ENCODE data around the gene DOP1B. TPM values are rescaled to one million over a fixed set of nuclear protein-coding genes. Genes with fewer than 3 reads are reported as not detected.
A peak's percentile ranks its signal among the peaks of the same experiment; 100 is the strongest.

Gene DOP1B
- total and polyA plus RNA-seq, 2 of the 4 experiments (the other 2 are of a cell fraction), result 8.8 to 13.0 TPM

GRCh38 chr21:36193200-36193599, 36.6 kb downstream of the DOP1B start:
- no peak overlapping the region for H2BK15ac ChIP-seq (ENCODE audit: low read depth, low read length)
- CTCF ChIA-PET, result no interaction called here
- DNase-seq, result peak; percentile 17

More at GRCh38 chr21:36193200-36193599, 36.6 kb downstream of the DOP1B start:
- H3K18ac ChIP-seq (ENCODE audit: low read depth, low read length), result no peak overlapping the region
- dilution Hi-C loops (cut with HindIII; ENCODE audit: low sequenced_read_pairs, unreplicated experiment), result no loop called here
- H3K4ac ChIP-seq (ENCODE audit: low read depth, low read length), result no peak overlapping the region
- TF ChIP-seq FOS (IDR thresholded peaks at IDR 0.05; ENCODE audit: low read depth, low read length) (no peak), MXI1 (IDR thresholded peaks at IDR 0.05; ENCODE audit: borderline replicate concordance, low read depth, low read length) (no peak), RAD21 (IDR thresholded peaks at IDR 0.05; ENCODE audit: low read length) (no peak), RFX5 (IDR thresholded peaks at IDR 0.05; ENCODE audit: low read depth, low read length) (no peak), CTCF (conservative IDR thresholded peaks at IDR 0.05; ENCODE audit: low read depth, low read length) (no peak), CHD1 (IDR thresholded peaks at IDR 0.05; ENCODE audit: low read depth, low read length) (no peak), CEBPB (IDR thresholded peaks at IDR 0.05; ENCODE audit: low read depth, low read length) (no peak), POLR2A (IDR thresholded peaks at IDR 0.05; ENCODE audit: low read depth, low read length) (no peak), RCOR1 (IDR thresholded peaks at IDR 0.05; ENCODE audit: insufficient replicate concordance, low read length) (no peak), ELK1 (IDR thresholded peaks at IDR 0.05; ENCODE audit: borderline replicate concordance, low read depth, low read length) (no peak), USF2 (IDR thresholded peaks at IDR 0.05; ENCODE audit: low read depth, low read length) (no peak), MAFK (IDR thresholded peaks at IDR 0.05; ENCODE audit: low read depth, low read length) (no peak), BHLHE40 (IDR thresholded peaks at IDR 0.05; ENCODE audit: low read depth, low read length) (no peak), NFE2L2 (IDR thresholded peaks at IDR 0.05; ENCODE audit: low read depth, low read length) (no peak), SMC3 (IDR thresholded peaks at IDR 0.05; ENCODE audit: low read depth, low read length) (no peak)
- H2BK20ac ChIP-seq (ENCODE audit: low read depth, low read length), result no peak overlapping the region
- no peak overlapping the region for H3K56ac ChIP-seq (ENCODE audit: extremely low read depth, insufficient read depth, low read length)
- no peaks in the 10 kb centered on the region; the same call in 1 of the 2 replicates for H3K36me3 ChIP-seq (ENCODE audit: control insufficient read depth, insufficient read depth, low read length)
- H3K27ac ChIP-seq (ENCODE audit: insufficient read depth, low read length), result no peak overlapping the region
- no peak overlapping the region for H2AFZ ChIP-seq (replicated peaks; ENCODE audit: low read length, poor library complexity)
- peaks cover 3% of the 10 kb centered on the region; the same call in 1 of the 2 replicates for H3K9me1 ChIP-seq (ENCODE audit: insufficient read depth, low read length)
- H2AK5ac ChIP-seq (ENCODE audit: low read depth, low read length), result no peak overlapping the region
- no peak overlapping the region for H2AK9ac ChIP-seq (replicated peaks; ENCODE audit: low read depth, low read length, poor library complexity)
- no TSS peak for BruUV-seq (replicated peaks)
- no peak overlapping the region for H3K9ac ChIP-seq (ENCODE audit: low read depth, low read length)
- H4K5ac ChIP-seq (ENCODE audit: low read depth, low read length), result no peak overlapping the region
- no peaks in the 10 kb centered on the region for H3K9me3 ChIP-seq (ENCODE audit: control insufficient read depth, insufficient read depth, low read length)
- in situ Hi-C loops (cut with MboI; ENCODE audit: low sequenced_read_pairs), result no loop called here
- no peak overlapping the region for H2BK120ac ChIP-seq (ENCODE audit: low read depth, low read length)
- H3K4me3 ChIP-seq (ENCODE audit: insufficient read depth, low read depth, low read length), result no peak overlapping the region
- no peak overlapping the region for H3K23ac ChIP-seq (ENCODE audit: low read depth, low read length)
- H3K4me2 ChIP-seq (ENCODE audit: low read depth, low read length), result no peak overlapping the region
- peaks cover 3% of the 10 kb centered on the region; the same call in 1 of the 2 replicates for H3K4me1 ChIP-seq (ENCODE audit: control insufficient read depth, insufficient read depth, low read length)
- H2BK5ac ChIP-seq (ENCODE audit: low read depth, low read length, poor library complexity, severe bottlenecking), result no peak overlapping the region
- no CpG with 5 or more reads among the region's 7 CpGs for WGBS, 2 experiments (ENCODE audit: extremely low coverage in 2 of 2, insufficient read length in 1 of 2)
- H3K14ac ChIP-seq (replicated peaks; ENCODE audit: low read depth, low read length), result no peak overlapping the region
- intact Hi-C loops (cut with micrococcal nuclease), result no loop called here
- no peak overlapping the region for H4K91ac ChIP-seq (ENCODE audit: insufficient read depth, low read depth, low read length)
- H3K79me1 ChIP-seq (ENCODE audit: low read depth in 1 of 2, low read length in 2 of 2), result peaks cover 5 to 20% of the 10 kb centered on the region in 2 experiments; a peak in 3 of 4 replicates
- H4K8ac ChIP-seq (ENCODE audit: low read depth in 2 of 2, low read length in 2 of 2), result no peak overlapping the region
- no peak for ATAC-seq (ENCODE audit: low read depth)
- no peaks in the 10 kb centered on the region for H4K20me1 ChIP-seq (ENCODE audit: insufficient read depth, low read length)
- H3K27me3 ChIP-seq (ENCODE audit: control insufficient read depth, insufficient read depth, low read length), result no peaks in the 10 kb centered on the region
- POLR2A ChIA-PET (ENCODE audit: unreplicated experiment), result no interaction called here

Measured in IMR-90 (cell line).